Endothelial cell (in vitro differentiated cells): ENCODE measurements around the gene CTBP2. TPM values are rescaled to one million over a fixed set of nuclear protein-coding genes. Genes with fewer than 3 reads are reported as not detected.

Source experiments
- DNase-seq: peaks from one replicate; pipeline ENCODE4 v3.0.0; 2021; ENCODE audit warnings: low spot score
- H3K27ac Mint-ChIP-seq: one replicate; pipeline ENCODE4 v1.8.0; 2021; ENCODE audit warnings: mixed read lengths, inconsistent platforms; ENCODE audit not compliant: unreplicated experiment
- H3K27me3 Mint-ChIP-seq: one replicate; pipeline ENCODE4 v1.8.0; 2021; ENCODE audit warnings: mild to moderate bottlenecking, moderate library complexity, mixed read lengths, inconsistent platforms; ENCODE audit not compliant: unreplicated experiment
- H3K36me3 Mint-ChIP-seq: one replicate; pipeline ENCODE4 v1.8.0; 2021; ENCODE audit warnings: mild to moderate bottlenecking, low read depth, mixed read lengths, inconsistent platforms; ENCODE audit not compliant: unreplicated experiment
- H3K4me1 Mint-ChIP-seq: one replicate; pipeline ENCODE4 v1.8.0; 2021; ENCODE audit warnings: mild to moderate bottlenecking, mixed read lengths, inconsistent platforms; ENCODE audit not compliant: unreplicated experiment
- H3K4me3 Mint-ChIP-seq: one replicate; pipeline ENCODE4 v1.8.0; 2021; ENCODE audit warnings: mild to moderate bottlenecking, mixed read lengths, inconsistent platforms; ENCODE audit not compliant: unreplicated experiment
- H3K9me3 Mint-ChIP-seq: one replicate; pipeline ENCODE4 v1.8.0; 2021; ENCODE audit warnings: mixed read lengths, inconsistent platforms; ENCODE audit not compliant: unreplicated experiment
- total RNA-seq: library from RNA; stranded (reverse); fragmentation: NEBNext Ultra II Directional; extraction: Animal tissue kit (Norgen Biotek cat#: 25700); gene quantifications from one replicate; pipeline ENCODE4 v1.2.1, GENCODE V29; 2021; ENCODE audit not compliant: unreplicated experiment
- TF ChIP-seq, protein P1 (sequence below): fragments of 200-600 bp; sonication (generic); IDR thresholded peaks from one replicate; pipeline ENCODE4 v1.5.0; 2021; ENCODE audit warnings: antibody characterized with exemption; ENCODE audit not compliant: unreplicated experiment

The CTBP2 gene
- total RNA-seq, 1 donor from 2014 or later = 145 TPM

GRCh38 chr10:125079091-125079600, 81.2 kb downstream of the CTBP2 start:
- TF ChIP-seq, protein P1, sequence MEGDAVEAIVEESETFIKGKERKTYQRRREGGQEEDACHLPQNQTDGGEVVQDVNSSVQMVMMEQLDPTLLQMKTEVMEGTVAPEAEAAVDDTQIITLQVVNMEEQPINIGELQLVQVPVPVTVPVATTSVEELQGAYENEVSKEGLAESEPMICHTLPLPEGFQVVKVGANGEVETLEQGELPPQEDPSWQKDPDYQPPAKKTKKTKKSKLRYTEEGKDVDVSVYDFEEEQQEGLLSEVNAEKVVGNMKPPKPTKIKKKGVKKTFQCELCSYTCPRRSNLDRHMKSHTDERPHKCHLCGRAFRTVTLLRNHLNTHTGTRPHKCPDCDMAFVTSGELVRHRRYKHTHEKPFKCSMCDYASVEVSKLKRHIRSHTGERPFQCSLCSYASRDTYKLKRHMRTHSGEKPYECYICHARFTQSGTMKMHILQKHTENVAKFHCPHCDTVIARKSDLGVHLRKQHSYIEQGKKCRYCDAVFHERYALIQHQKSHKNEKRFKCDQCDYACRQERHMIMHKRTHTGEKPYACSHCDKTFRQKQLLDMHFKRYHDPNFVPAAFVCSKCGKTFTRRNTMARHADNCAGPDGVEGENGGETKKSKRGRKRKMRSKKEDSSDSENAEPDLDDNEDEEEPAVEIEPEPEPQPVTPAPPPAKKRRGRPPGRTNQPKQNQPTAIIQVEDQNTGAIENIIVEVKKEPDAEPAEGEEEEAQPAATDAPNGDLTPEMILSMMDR = no peak
- Mint-ChIP-seq H3K27me3 (peaks cover 7% of the 10 kb centered on the region), H3K9me3 (no peaks in the 10 kb centered on the region), H3K27ac (peak overlapping the region; percentile 19), H3K4me1 (peaks cover 28% of the 10 kb centered on the region), H3K36me3 (peaks cover 20% of the 10 kb centered on the region), H3K4me3 (no peak overlapping the region)
- no peak for DNase-seq

DNA sequence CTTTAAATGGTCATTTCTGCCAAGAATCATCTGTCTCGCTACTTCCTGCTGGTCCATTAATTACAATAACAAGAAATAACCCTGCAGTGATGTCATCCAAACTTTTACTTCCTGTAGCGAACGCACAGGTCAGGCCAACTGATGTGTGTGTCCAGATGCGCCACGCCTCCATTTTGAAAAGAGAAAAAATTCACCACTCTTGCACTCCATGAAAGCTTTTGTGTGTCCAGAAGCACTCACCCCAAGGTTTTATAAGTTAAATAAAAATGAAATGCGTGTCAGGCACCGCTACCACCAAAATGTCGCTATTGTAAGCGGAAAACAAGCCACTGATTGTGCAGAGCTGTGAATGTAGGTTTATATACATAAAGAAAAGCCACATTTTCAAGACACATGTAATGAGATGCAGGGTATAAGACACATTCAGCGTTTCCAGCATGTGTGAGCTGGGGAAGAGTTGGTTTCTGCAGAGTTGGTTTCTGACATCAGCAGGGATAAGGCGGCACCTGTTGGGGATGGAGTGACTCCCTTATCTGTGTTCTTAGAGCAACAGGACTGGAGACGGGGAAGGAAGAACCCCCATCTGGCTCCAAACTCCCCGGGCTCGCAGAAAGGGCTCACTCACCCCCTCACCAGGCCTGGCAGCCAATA, 83.3 kb downstream of the CTBP2 start:
- Mint-ChIP-seq H3K4me3 (peak overlapping the region; percentile 0), H3K4me1 (peaks cover 37% of the 10 kb centered on the region), H3K36me3 (peaks cover 33% of the 10 kb centered on the region), H3K27me3 (peaks cover 6% of the 10 kb centered on the region), H3K27ac (peak overlapping the region; percentile 4), H3K9me3 (no peaks in the 10 kb centered on the region)
- TF ChIP-seq, protein P1 = no peak
- DNase-seq = no peak

DNA sequence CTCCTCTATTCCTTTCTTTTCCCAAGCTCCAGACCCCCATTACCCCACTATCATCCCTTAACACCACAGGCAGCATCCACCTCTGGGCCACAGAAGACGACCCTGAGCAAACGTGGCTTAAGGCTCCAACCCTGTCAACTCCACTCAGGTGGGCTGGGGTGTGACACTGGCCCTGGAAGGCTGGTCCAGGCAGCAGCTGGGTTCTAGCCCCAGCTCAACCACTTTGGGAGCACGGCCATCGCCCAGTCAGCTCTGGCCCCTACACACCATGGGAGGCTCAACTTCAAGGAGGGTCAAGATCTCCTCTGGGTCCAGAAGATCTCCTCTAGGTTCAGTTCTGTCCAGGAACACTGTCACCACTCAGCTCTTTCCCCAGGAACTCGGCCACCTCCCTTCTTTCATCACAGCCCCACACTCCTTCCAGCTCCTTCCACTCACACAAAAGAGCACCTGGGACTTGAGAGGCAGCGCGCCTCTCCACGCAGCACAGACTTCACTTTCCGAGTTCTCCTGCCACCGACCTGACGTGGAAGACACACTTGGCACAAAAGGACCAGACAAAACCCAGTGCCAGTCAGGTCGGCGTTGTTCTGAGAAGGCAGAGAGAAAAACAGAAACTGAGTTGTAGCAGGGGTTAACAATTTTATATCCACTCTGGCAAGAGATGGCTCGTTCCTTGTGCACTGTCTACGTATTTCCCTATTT, 84.1 kb downstream of the CTBP2 start:
- H3K4me3 Mint-ChIP-seq = peak overlapping the region; percentile 14
- peaks cover 37% of the 10 kb centered on the region for H3K36me3 Mint-ChIP-seq
- peaks cover 40% of the 10 kb centered on the region for H3K4me1 Mint-ChIP-seq
- no peak for DNase-seq
- peaks cover 6% of the 10 kb centered on the region for H3K27me3 Mint-ChIP-seq
- H3K9me3 Mint-ChIP-seq = no peaks in the 10 kb centered on the region
- TF ChIP-seq, protein P1 = no peak
- peak overlapping the region; percentile 4 for H3K27ac Mint-ChIP-seq

- H3K27ac Mint-ChIP-seq = no peak overlapping the region
- H3K4me1 Mint-ChIP-seq = peaks cover 47% of the 10 kb centered on the region
- peaks cover 38% of the 10 kb centered on the region for H3K36me3 Mint-ChIP-seq
- no peaks in the 10 kb centered on the region for H3K9me3 Mint-ChIP-seq
- no peak overlapping the region for H3K4me3 Mint-ChIP-seq
- TF ChIP-seq, protein P1 = no peak
- DNase-seq = no peak
- peaks cover 6% of the 10 kb centered on the region for H3K27me3 Mint-ChIP-seq
Measured at GRCh38 chr10:125073996-125074395, 86.4 kb downstream of the CTBP2 start.

DNA sequence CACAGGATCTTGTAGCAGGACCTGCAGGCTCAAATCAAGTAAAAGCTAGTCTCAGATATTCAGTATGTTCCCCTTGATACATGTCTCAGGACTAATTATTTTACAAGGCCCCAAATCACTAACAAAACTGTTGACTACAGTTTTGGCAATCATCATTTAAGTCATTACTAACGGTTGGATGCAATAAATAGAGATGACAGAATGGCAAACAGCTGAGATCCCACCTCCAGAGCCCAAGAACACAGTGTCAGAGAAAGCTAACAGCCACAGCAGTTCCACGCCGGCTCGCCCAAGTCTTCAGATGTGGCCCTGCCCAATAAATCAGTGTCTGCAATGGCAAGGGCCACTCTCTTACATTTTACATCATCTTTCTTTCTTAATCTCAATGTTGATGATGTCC, 87.6 kb downstream of the CTBP2 start:
- H3K4me3 Mint-ChIP-seq = no peak overlapping the region

More for the DNA sequence above, 87.6 kb downstream of the CTBP2 start:
- Mint-ChIP-seq H3K27me3 (peaks cover 7% of the 10 kb centered on the region), H3K4me1 (peaks cover 53% of the 10 kb centered on the region), H3K9me3 (no peaks in the 10 kb centered on the region), H3K36me3 (peaks cover 38% of the 10 kb centered on the region), H3K27ac (no peak overlapping the region)
- DNase-seq = no peak
- TF ChIP-seq, protein P1 = no peak
